AG09319 (cell line): Measurements from ENCODE around the gene COL11A2.

ENCODE experiments used
- DNase-seq: peaks from one replicate; pipeline ENCODE4 v3.0.0-alpha.2; 2010; ENCODE audit warnings: low read depth; ENCODE audit errors: extremely low read depth
- TF ChIP-seq, protein P1 (sequence below): IDR thresholded peaks from 2 replicates; pipeline ENCODE4 v1.5.1; 2011; ENCODE audit warnings: low read depth, mild to moderate bottlenecking, inconsistent platforms, low read length, moderate library complexity

The COL11A2 gene

DNA sequence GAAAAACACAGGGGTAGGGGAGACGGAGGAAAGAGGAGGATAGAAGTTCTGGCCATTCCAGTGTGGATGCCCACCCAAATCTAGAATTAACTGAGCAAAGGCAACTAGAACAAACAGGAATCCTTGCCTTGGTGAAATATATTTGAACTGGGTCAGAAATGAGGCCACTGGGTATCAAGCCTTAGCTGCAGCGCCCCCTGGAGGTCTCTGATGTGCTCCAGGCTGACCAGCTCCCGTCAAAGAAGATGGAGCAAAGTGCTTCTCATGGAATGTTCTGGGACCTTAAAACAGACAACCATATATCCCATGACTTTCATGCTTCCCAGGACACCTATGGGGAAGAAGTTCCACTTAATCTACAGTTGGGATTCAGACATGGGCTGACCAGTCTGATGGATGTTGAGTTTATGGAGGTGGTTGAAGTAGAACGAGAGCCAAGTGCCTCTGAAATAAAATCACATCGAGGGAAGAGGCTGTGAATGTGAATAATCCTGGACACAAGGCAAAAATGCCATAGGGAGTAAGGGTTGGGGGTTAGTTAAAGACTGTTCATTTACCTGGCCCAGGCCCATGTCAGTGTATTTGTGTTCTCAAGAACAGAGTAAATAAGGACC lies 66.1 kb downstream of the COL11A2 start:
- TF ChIP-seq, protein P1, sequence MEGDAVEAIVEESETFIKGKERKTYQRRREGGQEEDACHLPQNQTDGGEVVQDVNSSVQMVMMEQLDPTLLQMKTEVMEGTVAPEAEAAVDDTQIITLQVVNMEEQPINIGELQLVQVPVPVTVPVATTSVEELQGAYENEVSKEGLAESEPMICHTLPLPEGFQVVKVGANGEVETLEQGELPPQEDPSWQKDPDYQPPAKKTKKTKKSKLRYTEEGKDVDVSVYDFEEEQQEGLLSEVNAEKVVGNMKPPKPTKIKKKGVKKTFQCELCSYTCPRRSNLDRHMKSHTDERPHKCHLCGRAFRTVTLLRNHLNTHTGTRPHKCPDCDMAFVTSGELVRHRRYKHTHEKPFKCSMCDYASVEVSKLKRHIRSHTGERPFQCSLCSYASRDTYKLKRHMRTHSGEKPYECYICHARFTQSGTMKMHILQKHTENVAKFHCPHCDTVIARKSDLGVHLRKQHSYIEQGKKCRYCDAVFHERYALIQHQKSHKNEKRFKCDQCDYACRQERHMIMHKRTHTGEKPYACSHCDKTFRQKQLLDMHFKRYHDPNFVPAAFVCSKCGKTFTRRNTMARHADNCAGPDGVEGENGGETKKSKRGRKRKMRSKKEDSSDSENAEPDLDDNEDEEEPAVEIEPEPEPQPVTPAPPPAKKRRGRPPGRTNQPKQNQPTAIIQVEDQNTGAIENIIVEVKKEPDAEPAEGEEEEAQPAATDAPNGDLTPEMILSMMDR: peak; percentile 58
- DNase-seq: no peak

DNA sequence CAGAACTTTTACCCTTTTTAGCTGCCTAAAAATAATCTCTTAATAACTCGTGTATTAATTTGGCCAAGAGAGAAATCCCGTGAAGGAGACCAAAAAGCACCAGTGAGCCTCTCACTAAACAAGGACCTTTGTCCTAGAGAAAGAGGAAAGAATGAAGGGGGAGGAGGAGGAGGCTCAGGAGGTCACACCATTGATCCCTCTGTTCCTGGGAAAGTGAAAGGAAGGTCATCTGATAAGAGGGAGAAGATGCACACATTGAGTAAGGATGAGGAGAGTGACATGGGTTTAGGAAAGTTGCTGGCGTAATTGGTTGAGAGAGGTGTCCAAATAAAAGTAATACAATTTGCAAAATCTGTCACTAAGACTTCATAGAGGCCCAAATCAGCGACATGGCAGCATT lies 67.3 kb downstream of the COL11A2 start:
- no peak for DNase-seq
- TF ChIP-seq, protein P1: no peak

DNA sequence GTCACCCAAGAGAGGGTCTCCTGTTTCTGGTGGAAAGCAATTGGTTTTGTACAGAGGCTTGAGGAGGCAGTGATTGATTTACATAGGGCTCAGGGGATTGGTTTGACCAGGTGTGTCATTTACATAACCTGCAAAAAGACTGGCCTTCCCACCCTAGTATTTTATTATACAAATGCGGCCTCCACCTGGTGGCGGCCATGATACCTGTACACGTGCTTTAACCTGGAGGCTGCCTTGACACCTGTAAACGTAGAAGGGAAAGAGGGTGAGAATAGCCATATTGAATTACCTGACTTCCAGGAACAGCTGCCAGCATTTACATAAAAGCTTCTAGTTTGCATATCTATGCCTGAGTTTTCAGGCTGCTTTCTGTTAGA lies 67.8 kb downstream of the COL11A2 start:
- TF ChIP-seq, protein P1: no peak
- DNase-seq: no peak

DNA sequence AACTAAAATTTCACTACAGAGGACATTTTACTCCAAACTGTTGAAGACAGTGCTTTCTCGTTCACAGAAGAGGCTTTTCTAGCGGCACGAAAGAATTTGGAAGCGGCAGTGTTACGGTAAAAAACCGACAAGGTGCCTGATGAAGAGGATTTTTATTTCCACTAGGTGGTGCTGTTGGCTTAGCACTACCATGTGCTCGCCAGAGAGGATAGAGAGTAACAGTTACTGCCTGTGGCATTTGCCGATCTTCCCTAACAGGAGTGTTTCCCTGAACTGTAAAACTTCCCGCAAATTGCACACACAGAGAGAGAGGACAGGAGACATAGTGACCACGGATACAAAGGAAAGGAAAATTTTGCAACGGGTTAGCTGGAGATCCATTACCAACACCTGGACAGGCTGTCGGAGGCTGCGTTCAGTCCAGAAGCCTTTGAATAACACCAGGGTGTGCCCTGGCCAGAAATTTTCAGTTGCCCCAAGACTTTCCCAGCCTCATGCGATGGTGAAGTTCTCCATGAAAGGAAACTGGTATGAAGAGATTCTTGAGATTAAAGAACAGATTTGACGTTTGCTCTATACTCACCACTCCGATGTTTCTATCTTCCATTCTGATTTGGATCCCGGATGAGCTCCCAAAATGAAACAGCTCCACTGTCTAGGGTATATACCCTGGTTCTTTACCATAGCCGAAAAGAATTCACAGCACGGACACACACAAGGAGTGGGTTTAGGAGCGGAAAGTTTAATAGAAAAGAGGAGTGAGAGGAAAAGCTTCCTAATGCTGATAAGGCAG lies 68.3 kb downstream of the COL11A2 start:
- no peak for DNase-seq
- TF ChIP-seq, protein P1: peak; percentile 20

DNA sequence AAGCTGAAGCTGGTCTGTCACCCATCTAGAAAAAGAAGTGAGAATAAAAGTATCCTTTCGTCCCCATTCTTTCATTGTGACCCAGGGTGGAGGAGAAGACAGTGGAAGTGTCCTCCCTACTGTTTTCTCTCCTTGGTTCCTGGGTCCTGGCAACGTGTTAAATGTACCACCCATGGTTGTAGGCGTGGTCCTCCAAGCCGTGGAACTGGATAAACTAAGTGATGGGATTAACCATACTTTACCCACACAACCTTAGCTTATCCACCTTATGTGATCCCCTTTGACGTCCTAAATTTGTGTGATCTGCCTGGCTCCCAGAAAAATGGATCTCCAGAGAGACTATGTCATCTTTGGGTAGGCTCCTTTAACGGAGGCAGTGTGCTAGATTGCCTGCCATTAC lies 69.1 kb downstream of the COL11A2 start:
- no peak for DNase-seq
- TF ChIP-seq, protein P1: no peak

DNA sequence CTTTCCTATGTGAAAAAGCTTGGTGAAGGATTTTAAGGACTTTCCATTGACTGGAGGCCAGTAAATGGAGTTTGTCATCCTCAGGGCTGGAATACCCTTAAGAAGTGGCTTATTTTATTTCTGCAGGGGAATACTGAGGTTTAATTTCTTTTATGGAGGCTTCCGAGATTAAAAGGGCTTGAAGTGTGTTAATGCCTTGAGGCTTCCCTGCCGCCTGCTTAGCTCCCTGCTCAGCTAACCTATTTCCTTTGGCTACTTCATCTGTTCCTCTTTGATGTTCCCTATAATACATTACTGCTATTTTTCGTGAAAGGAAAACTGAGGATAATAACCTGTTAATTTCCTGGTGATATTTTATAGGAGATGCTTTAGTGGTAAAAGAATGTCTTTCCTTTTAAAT lies 72.3 kb downstream of the COL11A2 start:
- TF ChIP-seq, protein P1: no peak

DNA sequence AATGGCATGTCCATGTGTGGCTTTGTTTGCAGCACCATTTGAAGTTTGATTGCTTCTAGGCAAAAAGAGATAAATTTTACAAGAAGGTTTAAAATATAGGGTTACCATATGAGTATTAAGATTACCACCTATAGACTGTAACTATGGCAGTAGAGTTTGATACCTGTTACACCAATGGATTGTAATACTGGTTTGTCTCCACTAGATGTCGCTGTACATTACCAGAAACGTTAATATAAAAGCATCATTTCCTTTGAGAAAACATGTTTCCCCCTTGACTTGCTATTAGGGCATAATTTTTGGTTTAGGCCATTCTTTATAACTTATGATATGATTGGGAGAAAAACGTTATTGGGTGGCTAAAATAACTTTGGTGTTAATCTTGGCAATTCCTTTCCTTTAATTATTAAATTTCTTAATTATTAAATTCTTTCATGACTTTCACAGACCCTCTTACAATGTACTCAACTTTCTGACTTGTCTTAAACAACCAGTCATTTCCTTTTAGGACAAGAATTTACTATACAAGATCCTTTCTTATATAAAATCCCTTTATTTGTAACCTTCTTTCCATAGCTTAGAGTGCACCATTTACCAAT lies 73.6 kb downstream of the COL11A2 start:
- peak; percentile 7 for DNase-seq
- TF ChIP-seq, protein P1: peak; percentile 61

More for the DNA sequence above, 72.3 kb downstream of the COL11A2 start:
- DNase-seq: no peak
